ENCODE measurements around the gene UBE2U.

Gene UBE2U

GRCh38 chr1:64171797-64172281 is 31.6 kb upstream of the UBE2U start:
- H3K36me3 ChIP-seq (ENCODE audit: control insufficient read depth in 5 of 5, insufficient read depth in 5 of 5, low read length in 5 of 5) = no peaks in the 10 kb centered on the region
- no peak overlapping the region for H3K27ac ChIP-seq (ENCODE audit: low read depth, low read length)
- no peaks in the 10 kb centered on the region for H3K9me3 ChIP-seq (ENCODE audit: control insufficient read depth in 5 of 5, low read length in 5 of 5)
- no peak overlapping the region for H3K4me3 ChIP-seq (ENCODE audit: low read depth in 1 of 5, low read length in 5 of 5)
- no peaks in the 10 kb centered on the region for H3K27me3 ChIP-seq (ENCODE audit: control insufficient read depth in 5 of 5, insufficient read depth in 4 of 5, low read length in 5 of 5)
- no peak overlapping the region for H3K9ac ChIP-seq (ENCODE audit: low read length in 5 of 5)
- peaks cover 0 to 18% (median 0%) of the 10 kb centered on the region in 5 donors for H3K4me1 ChIP-seq (ENCODE audit: control insufficient read depth in 5 of 5, insufficient read depth in 5 of 5, low read length in 5 of 5)

GRCh38 chr1:64172458-64172983 is 30.9 kb upstream of the UBE2U start:
- Histone ChIP-seq H3K27ac (ENCODE audit: low read depth, low read length) (no peak overlapping the region), H3K9me3 (ENCODE audit: control insufficient read depth in 5 of 5, low read length in 5 of 5) (no peaks in the 10 kb centered on the region), H3K9ac (ENCODE audit: low read length in 5 of 5) (no peak overlapping the region)

GRCh38 chr1:64173336-64173940 is 30.0 kb upstream of the UBE2U start:
- Histone ChIP-seq H3K36me3 (ENCODE audit: control insufficient read depth in 5 of 5, insufficient read depth in 5 of 5, low read length in 5 of 5) (peaks cover 0 to 11% (median 9%) of the 10 kb centered on the region in 5 donors), H3K9ac (ENCODE audit: low read length in 5 of 5) (no peak overlapping the region), H3K27me3 (ENCODE audit: control insufficient read depth in 5 of 5, insufficient read depth in 4 of 5, low read length in 5 of 5) (no peaks in the 10 kb centered on the region), H3K27ac (ENCODE audit: low read depth, low read length) (no peak overlapping the region), H3K4me1 (ENCODE audit: control insufficient read depth in 5 of 5, insufficient read depth in 5 of 5, low read length in 5 of 5) (peaks cover 0 to 13% (median 0%) of the 10 kb centered on the region in 5 donors), H3K9me3 (ENCODE audit: control insufficient read depth in 5 of 5, low read length in 5 of 5) (no peaks in the 10 kb centered on the region), H3K4me3 (ENCODE audit: low read depth in 1 of 5, low read length in 5 of 5) (no peak overlapping the region)

More at GRCh38 chr1:64172458-64172983, 30.9 kb upstream of the UBE2U start:
- peaks cover 0 to 13% (median 0%) of the 10 kb centered on the region in 5 donors for H3K4me1 ChIP-seq (ENCODE audit: control insufficient read depth in 5 of 5, insufficient read depth in 5 of 5, low read length in 5 of 5)
- no peak overlapping the region for H3K4me3 ChIP-seq (ENCODE audit: low read depth in 1 of 5, low read length in 5 of 5)
- no peaks in the 10 kb centered on the region for H3K27me3 ChIP-seq (ENCODE audit: control insufficient read depth in 5 of 5, insufficient read depth in 4 of 5, low read length in 5 of 5)
- peaks cover 0 to 2% (median under 1%) of the 10 kb centered on the region in 5 donors for H3K36me3 ChIP-seq (ENCODE audit: control insufficient read depth in 5 of 5, insufficient read depth in 5 of 5, low read length in 5 of 5)

- Histone ChIP-seq H3K36me3 (ENCODE audit: control insufficient read depth in 5 of 5, insufficient read depth in 5 of 5, low read length in 5 of 5) (peaks cover 0 to 12% (median 10%) of the 10 kb centered on the region in 5 donors), H3K27ac (ENCODE audit: low read depth, low read length) (no peak overlapping the region), H3K4me1 (ENCODE audit: control insufficient read depth in 5 of 5, insufficient read depth in 5 of 5, low read length in 5 of 5) (peaks cover 0 to 13% (median 0%) of the 10 kb centered on the region in 5 donors), H3K4me3 (ENCODE audit: low read depth in 1 of 5, low read length in 5 of 5) (no peak overlapping the region), H3K9me3 (ENCODE audit: control insufficient read depth in 5 of 5, low read length in 5 of 5) (no peaks in the 10 kb centered on the region), H3K27me3 (ENCODE audit: control insufficient read depth in 5 of 5, insufficient read depth in 4 of 5, low read length in 5 of 5) (no peaks in the 10 kb centered on the region), H3K9ac (ENCODE audit: low read length in 5 of 5) (no peak overlapping the region)
Measured at GRCh38 chr1:64175639-64176038, 27.8 kb upstream of the UBE2U start.

GRCh38 chr1:64176659-64177058 is 26.8 kb upstream of the UBE2U start:
- H3K9me3 ChIP-seq (ENCODE audit: control insufficient read depth in 5 of 5, low read length in 5 of 5) = no peaks in the 10 kb centered on the region
- H3K36me3 ChIP-seq (ENCODE audit: control insufficient read depth in 5 of 5, insufficient read depth in 5 of 5, low read length in 5 of 5) = peaks cover 0 to 12% (median 10%) of the 10 kb centered on the region in 5 donors
- no peak overlapping the region for H3K9ac ChIP-seq (ENCODE audit: low read length in 5 of 5)
- H3K27me3 ChIP-seq (ENCODE audit: control insufficient read depth in 5 of 5, insufficient read depth in 4 of 5, low read length in 5 of 5) = no peaks in the 10 kb centered on the region
- no peak overlapping the region for H3K27ac ChIP-seq (ENCODE audit: low read depth, low read length)
- H3K4me3 ChIP-seq (ENCODE audit: low read depth in 1 of 5, low read length in 5 of 5) = no peak overlapping the region
- peaks cover 0 to 13% (median 0%) of the 10 kb centered on the region in 5 donors for H3K4me1 ChIP-seq (ENCODE audit: control insufficient read depth in 5 of 5, insufficient read depth in 5 of 5, low read length in 5 of 5)

GRCh38 chr1:64179588-64179987 is 23.8 kb upstream of the UBE2U start:
- Histone ChIP-seq H3K9me3 (ENCODE audit: control insufficient read depth in 5 of 5, low read length in 5 of 5) (no peaks in the 10 kb centered on the region), H3K27me3 (ENCODE audit: control insufficient read depth in 5 of 5, insufficient read depth in 4 of 5, low read length in 5 of 5) (no peaks in the 10 kb centered on the region), H3K27ac (ENCODE audit: low read depth, low read length) (no peak overlapping the region), H3K9ac (ENCODE audit: low read length in 5 of 5) (no peak overlapping the region), H3K4me3 (ENCODE audit: low read depth in 1 of 5, low read length in 5 of 5) (no peak overlapping the region), H3K36me3 (ENCODE audit: control insufficient read depth in 5 of 5, insufficient read depth in 5 of 5, low read length in 5 of 5) (peaks cover 0 to 12% (median 10%) of the 10 kb centered on the region in 5 donors), H3K4me1 (ENCODE audit: control insufficient read depth in 5 of 5, insufficient read depth in 5 of 5, low read length in 5 of 5) (peaks cover 0 to 5% (median 0%) of the 10 kb centered on the region in 5 donors)

GRCh38 chr1:64182207-64182606 is 21.2 kb upstream of the UBE2U start:
- H3K4me3 ChIP-seq (ENCODE audit: low read depth in 1 of 5, low read length in 5 of 5) = no peak overlapping the region
- no peaks in the 10 kb centered on the region for H3K9me3 ChIP-seq (ENCODE audit: control insufficient read depth in 5 of 5, low read length in 5 of 5)
- no peaks in the 10 kb centered on the region for H3K4me1 ChIP-seq (ENCODE audit: control insufficient read depth in 5 of 5, insufficient read depth in 5 of 5, low read length in 5 of 5)
- no peak overlapping the region for H3K9ac ChIP-seq (ENCODE audit: low read length in 5 of 5)
- peaks cover 0 to 12% (median 10%) of the 10 kb centered on the region in 5 donors for H3K36me3 ChIP-seq (ENCODE audit: control insufficient read depth in 5 of 5, insufficient read depth in 5 of 5, low read length in 5 of 5)
- H3K27ac ChIP-seq (ENCODE audit: low read depth, low read length) = no peak overlapping the region
- no peaks in the 10 kb centered on the region for H3K27me3 ChIP-seq (ENCODE audit: control insufficient read depth in 5 of 5, insufficient read depth in 4 of 5, low read length in 5 of 5)

GRCh38 chr1:64183395-64184002 is 19.9 kb upstream of the UBE2U start:
- Histone ChIP-seq H3K36me3 (ENCODE audit: control insufficient read depth in 5 of 5, insufficient read depth in 5 of 5, low read length in 5 of 5) (peaks cover 0 to under 1% (median under 1%) of the 10 kb centered on the region in 5 donors), H3K27me3 (ENCODE audit: control insufficient read depth in 5 of 5, insufficient read depth in 4 of 5, low read length in 5 of 5) (no peaks in the 10 kb centered on the region), H3K4me3 (ENCODE audit: low read depth in 1 of 5, low read length in 5 of 5) (no peak overlapping the region), H3K9ac (ENCODE audit: low read length in 5 of 5) (no peak overlapping the region), H3K27ac (ENCODE audit: low read depth, low read length) (no peak overlapping the region), H3K9me3 (ENCODE audit: control insufficient read depth in 5 of 5, low read length in 5 of 5) (no peaks in the 10 kb centered on the region), H3K4me1 (ENCODE audit: control insufficient read depth in 5 of 5, insufficient read depth in 5 of 5, low read length in 5 of 5) (no peaks in the 10 kb centered on the region)

- H3K9me3 ChIP-seq (ENCODE audit: control insufficient read depth in 5 of 5, low read length in 5 of 5) = no peaks in the 10 kb centered on the region
- no peak overlapping the region for H3K9ac ChIP-seq (ENCODE audit: low read length in 5 of 5)
- H3K27me3 ChIP-seq (ENCODE audit: control insufficient read depth in 5 of 5, insufficient read depth in 4 of 5, low read length in 5 of 5) = no peaks in the 10 kb centered on the region
- H3K36me3 ChIP-seq (ENCODE audit: control insufficient read depth in 5 of 5, insufficient read depth in 5 of 5, low read length in 5 of 5) = no peaks in the 10 kb centered on the region
- H3K4me3 ChIP-seq (ENCODE audit: low read depth in 1 of 5, low read length in 5 of 5) = no peak overlapping the region
- no peaks in the 10 kb centered on the region for H3K4me1 ChIP-seq (ENCODE audit: control insufficient read depth in 5 of 5, insufficient read depth in 5 of 5, low read length in 5 of 5)
- H3K27ac ChIP-seq (ENCODE audit: low read depth, low read length) = no peak overlapping the region
Measured at GRCh38 chr1:64184003-64184440, 19.4 kb upstream of the UBE2U start.
